Left renal pelvis (tissue), 4 donors: ENCODE data around the gene FADS1. TPM values are rescaled to one million over a fixed set of nuclear protein-coding genes. Genes with fewer than 3 reads are reported as not detected.

Experiments
- DNase-seq, 4 donors: peaks; one replicate each; pipeline ENCODE4 v3.0.0-alpha.2; 2013; ENCODE audit warnings: low read depth in 4 of 4, low spot score in 3 of 4
- polyA plus RNA-seq, 4 donors: library from polyadenylated mRNA; unstranded; fragments of 120-200 nt; gene quantifications; one replicate each; pipeline ENCODE4 v1.2.1, GENCODE V29; 2013; ENCODE audit not compliant: insufficient read length in 4 of 4

The FADS1 gene
- polyA plus RNA-seq, 4 donors = 33.2 to 46.7 (median 41.1) TPM

DNA sequence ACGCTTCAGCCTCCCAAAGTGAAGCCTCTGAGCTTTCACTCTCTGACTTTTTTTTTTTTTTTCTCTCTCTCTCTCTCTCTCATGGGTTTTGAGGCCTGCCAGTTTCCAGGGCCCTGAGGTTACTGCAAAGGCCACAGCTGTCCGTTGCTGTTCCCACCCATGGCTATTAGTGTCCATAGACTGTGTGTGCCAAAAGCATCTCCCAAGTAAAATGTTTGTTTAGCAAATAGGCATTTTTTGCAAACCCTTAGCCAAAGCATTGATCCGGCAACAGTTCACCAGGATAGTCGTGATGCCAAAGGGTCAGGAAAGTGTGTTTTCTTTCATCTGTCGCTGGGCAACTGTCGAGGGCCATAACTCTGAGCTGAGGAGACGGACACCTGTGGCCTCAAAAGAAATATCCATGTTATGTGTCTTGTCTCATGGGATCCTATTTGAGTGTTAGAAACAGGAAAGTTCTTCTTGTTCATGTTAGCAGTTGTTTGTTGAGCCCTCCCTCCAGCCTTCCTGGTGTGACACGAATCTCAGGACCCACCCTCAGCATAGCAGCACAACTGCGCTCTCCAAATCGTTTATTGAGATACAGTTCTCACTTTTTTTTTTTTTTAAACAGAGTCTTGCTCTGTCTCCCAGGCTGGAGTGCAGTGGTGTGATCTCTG, 29.7 kb upstream of the FADS1 start:
- no peak for DNase-seq

DNA sequence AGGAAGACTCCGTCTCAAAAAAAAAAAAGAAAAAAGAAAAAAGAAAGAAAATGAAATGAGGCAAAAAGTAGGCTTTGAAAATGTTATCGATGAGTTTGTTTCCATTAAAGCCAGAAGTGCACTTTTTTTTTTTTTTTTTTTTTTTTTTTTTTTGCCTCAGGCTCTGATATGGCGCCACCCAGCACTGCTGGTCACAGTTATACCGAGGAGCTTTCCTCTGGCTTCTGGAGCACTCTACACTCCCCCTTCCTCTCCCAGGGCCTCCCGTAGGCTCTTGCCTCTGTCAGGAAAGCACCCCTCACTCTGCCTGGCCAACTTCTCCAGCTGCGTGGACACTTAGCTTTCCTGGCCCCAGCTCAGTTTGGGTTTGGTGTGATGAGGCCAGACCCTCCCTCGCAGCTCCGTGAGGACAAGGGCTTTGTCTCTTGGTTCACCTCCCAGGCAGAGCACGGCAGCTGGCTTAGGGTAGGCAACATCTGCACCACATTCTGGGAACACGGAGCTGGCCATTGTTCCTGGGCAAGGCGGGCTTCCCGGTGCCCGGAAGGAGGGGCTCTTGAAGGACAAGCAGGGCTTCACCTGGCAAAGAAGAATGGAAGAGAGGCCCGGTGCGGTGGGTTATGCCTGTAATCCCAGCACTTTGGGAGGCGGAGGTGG, 28.2 kb upstream of the FADS1 start:
- DNase-seq = no peak

DNA sequence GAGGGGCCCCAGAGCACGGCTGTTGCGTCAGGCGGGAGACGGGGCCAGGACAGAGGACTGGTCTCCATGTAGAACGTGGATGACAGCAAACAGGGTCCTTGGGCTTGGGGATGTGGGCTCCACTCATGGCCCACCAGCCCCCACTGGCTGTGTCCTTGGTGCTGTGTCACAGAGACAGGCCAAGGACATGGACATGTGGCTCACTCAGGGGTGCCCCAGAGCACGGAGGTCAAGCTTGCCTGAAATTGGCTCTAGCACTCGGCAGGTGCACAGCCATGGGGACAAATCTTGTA, 25.7 kb upstream of the FADS1 start:
- DNase-seq = no peak

DNA sequence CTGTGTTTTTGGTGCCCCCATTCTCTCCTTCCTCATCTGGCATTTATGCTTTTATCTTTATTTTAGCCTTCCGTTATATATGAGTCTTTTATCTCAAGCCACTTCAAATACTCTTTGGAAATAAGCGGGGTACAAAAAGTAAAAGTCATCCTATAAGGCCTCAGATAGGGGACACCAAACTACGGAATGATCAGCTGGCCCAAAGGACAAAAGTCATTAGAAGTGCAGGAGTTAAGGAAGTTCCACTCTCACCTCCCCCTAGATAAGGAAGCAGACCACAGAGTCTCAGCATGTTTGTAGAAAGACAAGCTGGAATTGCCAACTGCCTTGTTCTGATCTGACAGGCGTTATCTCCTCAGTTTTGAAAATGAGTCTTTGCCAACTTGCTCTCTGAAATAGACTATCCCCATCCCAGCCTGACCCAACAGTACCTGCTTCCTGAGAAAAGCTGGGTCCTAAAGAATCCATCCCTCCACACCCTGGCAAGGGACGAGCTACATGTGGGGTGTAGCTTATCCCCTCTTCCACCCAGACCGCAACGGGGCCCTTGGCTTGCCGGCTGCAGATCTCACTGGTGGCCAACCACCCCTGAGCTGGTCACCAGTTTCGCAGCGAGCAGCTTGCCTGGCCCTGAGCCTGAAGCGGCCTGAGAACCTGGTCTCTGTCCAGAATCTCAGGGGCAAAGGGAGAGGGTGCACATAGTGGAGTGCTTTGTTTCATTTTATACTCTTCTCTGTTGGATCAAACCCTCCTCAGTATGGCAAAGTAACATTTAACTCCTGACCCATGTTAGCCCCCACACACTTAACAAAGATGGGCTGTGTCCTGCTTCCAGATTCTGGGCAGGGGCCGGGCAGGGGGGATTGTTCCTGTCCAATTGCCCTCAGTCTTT, 25.1 kb upstream of the FADS1 start:
- DNase-seq = no peak

DNA sequence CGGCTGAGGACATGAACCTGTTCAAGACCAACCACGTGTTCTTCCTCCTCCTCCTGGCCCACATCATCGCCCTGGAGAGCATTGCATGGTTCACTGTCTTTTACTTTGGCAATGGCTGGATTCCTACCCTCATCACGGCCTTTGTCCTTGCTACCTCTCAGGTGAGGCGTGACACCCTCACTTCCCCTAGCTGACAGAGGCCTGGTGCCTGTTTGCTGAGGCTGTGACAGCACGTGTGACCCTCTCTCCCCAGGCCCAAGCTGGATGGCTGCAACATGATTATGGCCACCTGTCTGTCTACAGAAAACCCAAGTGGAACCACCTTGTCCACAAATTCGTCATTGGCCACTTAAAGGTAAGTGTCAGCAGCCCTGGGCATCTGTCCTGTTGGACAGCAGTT, 23.6 kb upstream of the FADS1 start:
- no peak for DNase-seq

DNA sequence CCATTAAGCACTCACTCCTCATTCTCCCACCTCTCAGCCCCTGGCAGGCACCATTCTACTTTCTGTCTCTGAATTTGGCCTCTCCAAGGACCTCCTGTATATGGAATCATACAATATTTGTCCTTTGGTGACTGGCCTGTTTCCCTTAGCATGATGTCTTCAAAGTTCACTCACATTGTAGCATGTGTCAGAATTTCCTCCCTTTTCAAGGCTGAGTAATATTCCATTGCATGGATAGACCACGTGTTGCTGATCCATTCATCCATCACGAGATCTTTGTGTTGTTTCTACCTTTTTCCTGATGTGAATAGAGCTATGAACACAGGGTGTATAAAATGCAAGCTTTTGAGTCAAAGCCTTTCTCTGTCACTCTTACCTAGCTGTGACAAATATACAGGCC, 22.9 kb upstream of the FADS1 start:
- DNase-seq = no peak

DNA sequence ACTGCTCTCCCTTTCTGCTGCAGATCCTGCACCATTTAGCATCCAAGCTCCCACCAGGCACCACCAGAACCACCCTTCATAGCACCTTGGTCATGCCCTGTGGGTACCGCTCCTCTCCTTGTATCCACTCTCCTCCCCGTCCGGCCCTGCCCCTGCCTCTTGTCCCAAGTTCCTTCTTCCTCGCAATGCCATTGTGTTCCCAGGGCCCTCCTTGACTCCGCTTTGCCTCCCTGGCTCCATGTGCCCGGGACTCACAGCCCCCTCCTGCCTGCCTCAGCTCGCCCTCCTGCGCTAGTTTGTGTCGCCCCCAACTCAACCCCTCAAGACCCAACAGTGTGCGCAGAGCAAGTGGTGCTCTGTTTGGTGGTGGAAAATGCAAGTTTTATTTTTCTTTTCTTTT, 22.1 kb upstream of the FADS1 start:
- DNase-seq = no peak

DNA sequence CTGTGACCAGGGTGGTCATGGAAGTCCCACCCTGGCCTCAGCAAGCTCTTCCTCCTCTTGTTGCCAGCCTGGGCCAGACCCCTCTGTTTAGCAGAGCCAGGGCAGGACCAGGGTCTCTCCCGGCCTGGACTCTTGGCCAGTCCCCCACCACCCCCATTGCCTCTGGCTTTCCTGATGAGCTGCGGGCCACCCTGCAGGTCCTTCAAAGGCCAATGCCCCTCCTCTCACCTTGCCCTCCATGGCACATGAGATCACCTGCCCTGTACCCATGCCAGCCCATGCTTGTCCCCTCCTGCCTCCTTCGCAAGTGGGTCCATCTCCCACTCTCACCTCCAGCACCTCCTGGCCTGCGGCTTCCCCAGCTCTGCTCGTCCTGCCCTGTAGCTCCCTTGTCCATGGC, 21.7 kb upstream of the FADS1 start:
- DNase-seq = no peak

DNA sequence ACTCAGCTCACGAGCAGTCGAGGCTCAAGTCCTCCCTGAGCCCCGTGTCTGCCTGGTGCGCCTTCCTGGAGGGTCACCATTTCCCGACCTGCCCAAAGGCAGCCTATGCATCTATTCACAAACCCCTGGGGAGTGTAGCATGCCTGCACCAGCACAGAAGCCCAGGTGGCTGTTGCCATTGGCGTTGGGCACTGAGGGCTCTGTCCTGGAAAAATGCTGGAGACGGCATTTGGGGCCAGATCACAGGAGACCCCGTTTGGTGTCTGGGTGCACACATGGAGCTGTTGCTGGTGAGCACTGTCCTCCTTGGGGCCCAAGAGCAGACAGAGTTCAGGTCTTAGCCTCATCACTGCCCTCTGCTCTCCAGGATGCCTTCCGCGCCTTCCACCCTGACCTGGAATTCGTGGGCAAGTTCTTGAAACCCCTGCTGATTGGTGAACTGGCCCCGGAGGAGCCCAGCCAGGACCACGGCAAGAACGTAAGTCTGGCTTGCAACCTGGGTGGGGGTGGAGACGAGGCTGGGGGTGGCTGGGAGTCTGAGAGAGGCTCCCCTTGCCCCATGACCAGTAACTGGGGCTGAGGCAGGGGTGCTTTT, 20.7 kb upstream of the FADS1 start:
- DNase-seq = no peak

DNA sequence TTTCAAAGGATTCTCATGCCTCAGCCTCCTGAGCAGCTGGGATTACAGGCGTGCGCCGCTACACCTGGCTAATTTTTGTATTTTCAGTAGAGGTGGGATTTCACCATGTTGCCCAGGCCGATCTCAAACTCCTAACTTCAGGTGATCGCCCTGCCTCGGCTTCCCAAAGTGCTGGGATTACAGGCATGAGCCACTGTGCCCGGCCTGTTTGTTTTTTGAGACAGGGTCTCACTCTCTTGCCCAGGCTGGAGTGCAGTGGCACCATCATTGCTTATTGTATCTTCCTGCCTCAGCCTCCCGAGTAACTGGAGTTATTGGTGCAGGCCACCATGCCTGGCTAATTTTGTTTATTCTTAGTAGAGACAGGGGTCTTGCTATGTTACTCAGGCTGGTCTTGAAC, 19.4 kb upstream of the FADS1 start:
- DNase-seq = no peak

DNA sequence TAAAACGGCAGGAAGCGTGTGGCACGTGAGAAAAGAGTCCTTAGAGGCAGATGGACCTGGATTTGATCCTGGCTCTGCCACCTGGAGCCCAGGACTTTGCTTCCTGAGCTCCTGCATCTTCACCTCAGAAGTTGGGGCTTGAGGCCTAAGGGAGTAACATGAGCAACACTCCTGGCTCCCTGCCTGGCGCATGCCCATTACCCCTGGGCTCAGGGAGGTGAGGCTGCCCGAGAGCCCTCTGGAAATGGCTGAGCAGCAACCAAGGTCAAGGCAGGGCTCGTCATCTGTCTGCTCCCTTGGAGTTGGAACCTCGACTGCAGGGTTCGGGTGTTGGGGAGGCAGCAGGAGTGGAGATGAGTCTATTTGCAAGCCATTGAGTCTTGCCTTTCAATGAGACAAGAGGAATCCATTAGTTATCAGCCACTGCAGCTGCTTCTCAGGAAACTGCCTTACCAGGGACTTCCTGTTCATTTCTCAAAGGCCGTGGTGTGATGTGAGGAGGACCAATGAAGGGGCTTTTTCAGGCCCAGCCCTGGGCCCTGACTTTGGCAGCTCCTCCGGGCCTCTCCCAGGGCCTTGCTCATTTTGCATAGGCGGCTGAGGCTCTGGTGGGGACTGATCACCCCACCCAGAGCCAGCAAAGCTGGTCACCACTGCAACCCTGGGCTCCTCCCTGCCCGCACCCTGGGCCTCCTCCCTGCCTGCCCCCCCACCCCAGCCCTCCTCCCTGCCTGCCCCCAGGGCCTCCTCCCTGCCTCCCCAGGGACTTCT, 17.7 kb upstream of the FADS1 start:
- no peak for DNase-seq

DNA sequence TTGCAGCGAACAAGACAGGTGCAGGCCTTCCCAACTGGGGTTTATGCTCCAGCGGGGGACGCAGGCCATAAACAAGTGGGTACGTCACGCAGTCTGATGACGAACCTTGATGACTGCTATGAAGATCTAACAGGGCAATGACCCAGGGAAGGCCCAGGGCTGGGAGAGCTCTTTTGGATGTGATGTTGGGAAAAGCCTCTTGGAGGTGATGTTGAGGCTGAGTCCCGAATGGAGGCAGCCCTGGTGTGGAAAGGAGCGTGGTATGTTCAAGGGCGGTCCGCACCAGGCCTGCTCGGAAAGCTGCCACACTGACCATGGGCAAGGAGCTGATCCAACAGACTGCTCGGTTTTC, 17.1 kb upstream of the FADS1 start:
- no peak for DNase-seq

DNA sequence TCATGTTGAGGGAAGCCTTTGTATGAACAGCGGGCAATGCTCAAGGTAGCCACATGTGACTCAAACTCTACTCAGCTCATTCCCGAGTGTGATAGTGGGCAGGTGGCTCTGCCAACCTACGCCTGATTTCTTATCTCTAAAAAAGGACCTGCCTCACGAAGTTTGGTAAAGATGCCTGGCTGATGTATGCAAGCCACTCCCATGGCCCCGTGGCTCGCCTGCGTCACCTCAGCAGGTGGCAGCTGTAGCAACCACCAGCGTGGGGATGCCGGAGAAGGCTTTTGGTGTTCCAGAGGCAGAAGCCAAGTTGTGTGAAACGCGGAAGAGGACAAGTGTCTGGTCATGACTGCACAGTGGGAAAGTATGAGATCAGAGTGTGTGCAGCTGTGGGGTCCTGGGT, 16.7 kb upstream of the FADS1 start:
- DNase-seq = no peak

DNA sequence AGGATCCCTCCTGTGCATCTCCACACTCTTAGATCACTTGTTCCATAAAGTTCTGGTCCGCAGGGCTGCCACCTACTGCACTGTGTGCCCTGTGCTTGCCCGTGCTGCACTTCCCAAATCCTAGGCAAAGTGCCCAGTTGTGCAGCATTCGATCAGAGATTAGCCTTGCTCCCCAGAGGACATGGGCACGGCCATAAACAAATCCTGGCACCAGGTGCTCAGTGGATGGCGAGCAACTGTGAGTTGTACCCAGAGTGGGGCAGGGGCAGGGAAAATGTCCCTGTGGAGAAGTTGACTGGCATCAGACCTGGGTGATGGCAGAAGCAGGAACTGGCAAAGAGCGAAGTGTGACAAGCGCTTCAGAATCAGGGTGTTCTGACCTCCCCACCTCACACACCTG, 16.0 kb upstream of the FADS1 start:
- DNase-seq = no peak

DNA sequence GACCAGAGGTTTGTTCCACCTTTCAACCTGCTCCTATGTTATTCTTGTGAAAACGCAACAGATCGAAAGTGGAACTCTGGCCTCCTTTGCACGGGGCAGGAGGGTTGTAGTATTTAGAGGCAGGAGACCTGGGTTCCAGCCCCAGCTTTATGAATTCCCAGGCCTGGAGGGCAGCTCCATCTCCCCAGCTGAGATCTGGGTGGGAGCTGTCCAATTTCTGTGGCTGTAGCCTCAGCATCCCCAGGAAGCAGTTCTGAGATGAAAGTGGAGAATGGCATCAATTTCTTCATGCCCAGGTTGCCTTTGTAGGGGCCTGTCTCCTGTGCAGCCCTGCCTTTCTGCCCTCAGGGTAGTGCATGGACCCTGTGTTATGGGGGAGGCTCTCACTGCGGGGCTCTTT, 15.4 kb upstream of the FADS1 start:
- no peak for DNase-seq

DNA sequence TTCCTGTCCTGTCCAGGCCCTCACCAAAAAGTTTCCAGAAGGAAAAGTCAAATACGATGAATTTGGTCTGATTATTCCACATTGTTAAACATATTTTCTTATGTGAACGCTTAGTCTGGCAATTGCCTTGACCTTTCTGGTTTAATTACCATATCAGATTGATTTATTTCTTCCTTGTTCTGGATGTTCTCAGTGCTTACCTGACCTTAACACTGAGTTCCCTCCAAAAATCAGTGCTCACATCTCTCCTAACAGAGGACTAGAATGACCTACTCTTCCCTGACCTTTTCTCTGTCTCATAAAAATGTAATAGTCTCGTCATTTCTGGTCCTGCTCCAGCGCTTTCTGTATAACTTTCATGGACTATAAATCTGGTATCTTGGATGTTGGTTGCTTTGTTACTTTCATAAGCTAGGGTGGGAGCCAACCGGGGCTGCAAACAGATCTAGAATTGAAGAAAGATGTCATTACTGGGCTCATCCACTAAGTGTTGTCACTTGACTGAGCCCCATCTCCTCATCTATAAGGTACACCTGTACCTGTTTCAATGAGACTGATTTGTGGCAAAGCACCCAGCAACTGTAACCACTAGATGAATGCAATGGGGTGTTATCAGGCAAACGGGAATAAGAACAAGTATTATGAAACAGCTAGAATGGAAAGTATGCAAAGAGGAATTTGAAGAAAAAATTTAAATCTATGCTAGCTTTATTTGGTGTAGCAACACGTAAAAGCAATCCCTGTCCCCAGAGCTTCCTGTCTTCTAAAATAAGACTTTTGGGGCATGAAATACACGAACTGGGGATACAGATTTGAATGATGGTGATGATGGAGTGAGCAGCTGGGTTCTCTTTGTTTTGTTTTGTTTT, 13.7 kb upstream of the FADS1 start:
- DNase-seq = no peak

DNA sequence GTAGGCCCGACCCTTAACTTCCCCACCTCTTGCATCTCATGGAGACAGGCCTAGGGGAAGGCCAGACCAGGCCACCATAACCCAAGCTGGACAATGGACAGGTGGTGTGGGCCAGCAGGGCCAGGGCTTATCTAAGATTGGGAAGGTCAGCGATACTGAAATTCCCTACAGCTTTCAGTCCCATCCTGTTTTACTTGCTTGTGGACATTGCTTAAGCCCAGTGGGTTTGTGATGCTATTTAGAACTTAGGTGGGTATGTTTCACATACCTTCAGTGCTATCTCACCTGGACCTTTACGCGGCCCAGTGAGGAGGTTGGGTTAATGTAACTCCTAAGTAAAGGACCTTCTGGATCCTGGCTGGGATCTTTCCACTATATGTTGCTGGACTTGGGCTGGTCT, 13.0 kb upstream of the FADS1 start:
- DNase-seq = no peak

DNA sequence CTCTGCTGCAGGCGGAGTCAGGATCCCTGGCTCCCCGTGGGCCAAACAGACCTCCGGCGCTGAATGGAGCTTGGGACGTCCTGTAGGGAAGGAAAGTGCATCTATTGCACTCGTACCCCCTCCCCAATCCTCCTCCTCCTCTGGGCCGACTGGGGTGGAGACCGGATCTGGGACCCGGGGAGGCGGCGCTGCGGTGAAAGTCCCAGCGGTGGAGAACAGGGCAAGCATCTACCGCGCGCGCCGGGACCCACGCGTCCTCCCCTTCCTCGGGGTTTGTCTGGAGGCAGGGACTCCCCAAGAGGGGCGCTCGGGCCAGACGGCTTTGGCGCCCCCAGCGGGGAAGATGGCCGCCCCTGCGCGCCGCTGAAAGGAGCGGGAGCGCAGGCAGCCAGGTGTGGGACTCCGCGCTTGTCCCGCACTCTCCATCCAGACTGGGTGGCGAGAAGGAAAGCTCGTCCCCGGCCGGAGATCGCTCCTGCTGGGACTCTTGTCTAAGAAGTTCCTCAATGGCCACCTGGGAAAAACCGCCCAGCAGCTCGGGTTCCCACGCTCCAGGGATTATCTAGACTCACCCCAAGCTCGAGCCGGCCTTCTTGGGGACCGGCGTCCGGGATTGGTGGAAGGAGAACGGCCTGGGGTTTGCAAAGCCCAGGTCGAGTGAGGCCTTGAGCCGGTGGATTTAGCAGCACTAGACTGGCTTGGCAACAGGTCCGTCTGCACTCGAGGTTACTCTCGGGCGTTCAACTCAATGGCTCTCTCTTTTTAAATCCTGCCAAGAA, 12.0 kb upstream of the FADS1 start:
- DNase-seq = peak in 1 of 4 donors; percentile 26

DNA sequence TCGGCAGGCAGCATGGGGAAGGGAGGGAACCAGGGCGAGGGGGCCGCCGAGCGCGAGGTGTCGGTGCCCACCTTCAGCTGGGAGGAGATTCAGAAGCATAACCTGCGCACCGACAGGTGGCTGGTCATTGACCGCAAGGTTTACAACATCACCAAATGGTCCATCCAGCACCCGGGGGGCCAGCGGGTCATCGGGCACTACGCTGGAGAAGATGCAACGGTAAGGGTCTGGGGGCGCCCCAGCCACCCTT, 11.5 kb upstream of the FADS1 start:
- no peak for DNase-seq
